Activated CD8-positive, alpha-beta memory T cell treated with anti-CD3 and anti-CD28 coated beads for 1 hour (primary cell): ENCODE measurements around the gene SNED1.

ENCODE experiments used
- DNase-seq, 2 donors: peaks; one replicate each; pipeline ENCODE4 v3.0.0-alpha.2; 2020; ENCODE audit warnings: low read depth in 1 of 2; ENCODE audit errors: extremely low read depth in 1 of 2

The SNED1 gene

GRCh38 chr2:241003830-241004564 lies 5.6 kb downstream of the SNED1 start:
- DNase-seq = no peak

GRCh38 chr2:241005569-241005968 lies 7.2 kb downstream of the SNED1 start:
- DNase-seq = no peak

- DNase-seq = no peak
These were observed 8.0 kb downstream of the SNED1 start for GRCh38 chr2:241006412-241006811.

DNA sequence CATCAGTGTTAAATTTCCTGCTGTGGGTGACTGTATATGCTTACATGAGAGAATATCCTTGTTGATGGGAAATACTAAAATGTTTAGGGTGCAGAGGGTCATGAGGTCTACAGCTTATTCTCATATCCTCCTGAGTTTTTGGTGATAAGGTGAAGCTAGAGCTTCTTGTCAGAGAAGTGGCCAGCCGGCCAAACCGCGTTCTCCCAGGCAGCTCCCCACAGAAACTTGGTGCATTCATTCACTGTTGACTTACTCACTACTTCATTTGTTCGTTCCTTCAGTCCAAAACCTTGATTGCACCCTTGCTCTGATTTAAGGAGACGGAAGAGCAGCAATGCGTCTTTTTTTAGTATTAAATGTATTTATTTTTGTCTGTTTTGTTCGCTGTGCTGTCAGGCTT lies 8.7 kb downstream of the SNED1 start:
- no peak for DNase-seq

DNA sequence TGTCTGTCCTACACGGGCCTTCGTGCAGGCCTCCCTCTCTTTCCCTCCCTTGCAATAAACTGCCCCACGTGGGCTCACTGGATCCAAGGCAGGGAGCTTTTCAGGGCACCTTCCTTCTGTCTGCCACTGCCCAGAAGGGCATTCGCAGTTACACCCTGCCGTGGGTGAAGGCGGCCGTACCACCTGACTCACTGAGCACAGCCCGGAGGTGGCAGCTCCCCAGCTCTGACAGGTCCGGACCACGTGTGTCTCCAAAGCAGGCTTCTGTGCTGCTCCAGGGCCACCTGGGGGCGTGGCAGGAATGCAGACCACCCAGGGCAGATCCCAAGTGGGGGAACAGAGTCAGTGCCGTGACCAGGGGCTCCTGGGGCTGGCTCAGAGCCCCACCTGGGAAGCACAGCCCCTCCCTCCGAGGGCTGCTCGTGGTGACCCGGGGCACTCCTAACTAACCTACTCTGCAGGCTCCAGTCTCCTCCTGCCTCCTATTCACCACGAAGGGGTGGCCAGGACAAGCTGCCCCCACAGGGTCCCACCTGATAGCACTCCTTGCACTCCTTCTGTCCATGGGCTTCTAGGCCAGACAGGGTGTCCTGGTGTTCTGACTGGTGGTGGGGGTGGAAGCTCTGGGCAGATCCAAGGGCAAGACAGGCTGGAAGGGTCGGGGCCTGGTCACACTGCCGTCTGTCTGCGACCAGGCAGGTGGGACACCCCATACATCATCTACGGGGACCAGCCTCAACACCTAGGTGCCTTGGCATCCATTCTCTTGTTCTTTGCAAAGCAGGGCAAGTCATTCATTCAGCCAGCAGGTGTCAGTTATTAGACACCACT lies 9.7 kb downstream of the SNED1 start:
- DNase-seq = no peak

DNA sequence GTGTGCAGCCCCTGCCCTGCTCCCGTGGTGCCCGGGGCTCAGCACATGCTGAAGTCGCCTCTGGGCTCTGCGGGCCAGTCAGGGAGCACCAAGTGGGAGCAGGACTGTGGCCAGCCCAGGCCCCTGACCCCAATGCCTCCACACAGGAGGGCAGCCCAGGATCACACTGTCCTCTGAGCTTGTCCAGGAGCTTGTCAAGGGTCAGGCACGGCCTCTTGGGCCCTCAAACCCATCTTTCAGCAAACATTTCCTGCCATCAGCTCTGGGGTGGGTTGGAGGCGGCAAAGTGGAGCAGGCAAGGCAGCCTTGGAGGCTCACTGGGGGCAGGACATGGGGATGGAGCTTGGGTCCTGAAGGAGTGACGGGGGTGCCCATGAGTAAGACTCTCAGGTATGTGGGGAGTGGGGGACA lies 10.3 kb downstream of the SNED1 start:
- no peak for DNase-seq

DNA sequence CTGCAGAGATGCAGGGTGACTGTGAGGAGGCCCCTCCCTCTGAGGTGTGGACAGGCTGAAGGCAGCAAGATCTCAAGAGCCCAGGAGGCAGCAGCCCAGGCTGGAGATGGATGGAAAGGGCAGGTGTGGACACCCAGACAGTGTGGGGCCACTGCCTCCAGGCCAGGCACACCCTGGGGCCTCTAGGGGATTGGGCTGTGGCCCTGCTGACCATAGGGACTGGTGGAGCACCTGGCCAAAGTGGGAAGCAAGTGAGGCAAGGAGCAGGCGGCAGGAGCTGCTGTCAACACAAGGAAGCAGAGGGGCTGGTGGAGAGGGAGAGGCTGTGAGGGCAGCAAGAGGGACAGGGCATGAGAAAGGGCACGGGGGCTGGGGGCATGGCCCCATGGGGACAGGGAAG lies 10.8 kb downstream of the SNED1 start:
- no peak for DNase-seq

DNA sequence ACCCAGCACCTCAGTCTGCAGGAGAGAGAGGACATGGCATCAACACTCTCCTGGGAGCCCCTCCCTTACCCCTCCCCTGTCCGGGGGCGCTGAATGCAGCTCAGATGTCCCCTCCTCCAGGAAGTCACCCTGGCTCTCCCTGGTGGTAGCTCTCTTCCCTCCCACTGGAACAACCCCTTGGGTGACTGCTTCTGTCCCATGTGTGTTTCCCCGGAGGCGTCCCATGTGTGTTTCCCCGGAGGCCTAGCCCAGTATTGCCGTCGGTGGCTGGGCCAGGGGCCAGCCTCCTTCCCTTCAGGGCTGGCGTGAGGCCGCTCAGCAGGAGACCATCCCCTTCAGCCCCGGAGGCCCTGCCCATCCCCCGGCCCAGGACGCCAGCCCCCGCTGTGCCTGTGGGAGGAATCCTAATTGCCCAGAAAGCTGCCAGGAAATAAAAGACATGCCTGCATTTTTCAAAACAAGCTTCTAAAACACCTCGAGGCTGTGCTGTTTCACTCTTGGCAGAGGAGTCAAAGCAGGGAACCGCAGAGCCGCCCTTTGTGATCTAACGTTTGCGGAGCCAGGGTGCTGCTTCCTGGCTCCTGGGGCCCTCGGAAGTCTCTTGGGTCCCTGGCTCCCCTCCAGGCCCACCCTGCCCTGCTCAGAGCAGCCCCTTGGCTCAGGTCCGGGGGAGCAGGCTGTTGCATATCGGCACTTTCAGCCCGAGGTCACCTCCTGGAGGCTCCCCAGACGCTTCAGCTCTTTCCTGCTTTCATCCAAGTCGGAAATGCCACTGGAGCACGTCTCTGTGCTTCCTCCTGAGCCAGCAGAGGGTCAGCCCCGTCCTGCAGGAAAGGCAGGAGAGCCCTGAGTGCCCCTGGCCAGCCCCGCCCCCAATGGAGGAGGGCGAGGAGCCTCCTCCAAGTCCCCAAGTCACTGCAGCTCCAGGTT lies 11.4 kb downstream of the SNED1 start:
- DNase-seq = no peak

DNA sequence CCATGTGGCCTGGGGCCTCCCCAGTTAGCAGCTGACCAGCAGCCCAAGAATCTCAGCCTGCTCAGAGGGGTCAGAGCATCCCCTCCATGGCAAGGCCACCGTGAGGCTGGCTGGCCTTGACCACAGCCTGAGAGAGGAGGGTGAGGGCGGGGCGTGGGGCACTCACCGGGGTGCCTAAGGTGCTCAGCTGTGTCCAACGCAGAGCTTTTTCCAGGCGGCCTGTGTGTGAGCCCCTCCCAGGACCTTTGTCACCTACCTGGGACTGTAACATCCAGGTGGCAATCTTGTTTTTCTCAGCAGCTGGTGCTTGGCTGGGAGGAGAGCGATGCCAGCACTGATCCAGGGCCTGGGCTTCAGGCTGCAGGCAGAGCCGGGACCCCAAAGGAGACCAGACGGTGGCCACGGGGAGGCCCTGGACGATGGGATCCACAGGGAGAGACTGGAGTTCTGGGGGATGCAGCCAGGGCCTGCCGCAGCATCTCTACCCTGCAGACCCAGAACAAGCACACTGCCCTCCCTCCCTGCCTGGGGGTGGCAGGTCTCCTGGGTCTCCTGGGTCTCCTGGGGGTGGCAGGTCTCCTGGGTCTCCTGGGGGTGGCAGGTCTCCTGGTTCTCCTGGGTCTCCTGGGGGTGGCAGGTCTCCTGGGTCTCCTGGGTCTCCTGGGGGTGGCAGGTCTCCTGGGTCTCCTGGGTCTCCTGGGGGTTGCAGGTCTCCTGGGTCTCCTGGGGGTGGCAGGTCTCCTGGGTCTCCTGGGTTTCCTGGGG lies 12.3 kb downstream of the SNED1 start:
- DNase-seq = no peak

- DNase-seq = no peak
These were observed 12.8 kb downstream of the SNED1 start for GRCh38 chr2:241011296-241011600.

DNA sequence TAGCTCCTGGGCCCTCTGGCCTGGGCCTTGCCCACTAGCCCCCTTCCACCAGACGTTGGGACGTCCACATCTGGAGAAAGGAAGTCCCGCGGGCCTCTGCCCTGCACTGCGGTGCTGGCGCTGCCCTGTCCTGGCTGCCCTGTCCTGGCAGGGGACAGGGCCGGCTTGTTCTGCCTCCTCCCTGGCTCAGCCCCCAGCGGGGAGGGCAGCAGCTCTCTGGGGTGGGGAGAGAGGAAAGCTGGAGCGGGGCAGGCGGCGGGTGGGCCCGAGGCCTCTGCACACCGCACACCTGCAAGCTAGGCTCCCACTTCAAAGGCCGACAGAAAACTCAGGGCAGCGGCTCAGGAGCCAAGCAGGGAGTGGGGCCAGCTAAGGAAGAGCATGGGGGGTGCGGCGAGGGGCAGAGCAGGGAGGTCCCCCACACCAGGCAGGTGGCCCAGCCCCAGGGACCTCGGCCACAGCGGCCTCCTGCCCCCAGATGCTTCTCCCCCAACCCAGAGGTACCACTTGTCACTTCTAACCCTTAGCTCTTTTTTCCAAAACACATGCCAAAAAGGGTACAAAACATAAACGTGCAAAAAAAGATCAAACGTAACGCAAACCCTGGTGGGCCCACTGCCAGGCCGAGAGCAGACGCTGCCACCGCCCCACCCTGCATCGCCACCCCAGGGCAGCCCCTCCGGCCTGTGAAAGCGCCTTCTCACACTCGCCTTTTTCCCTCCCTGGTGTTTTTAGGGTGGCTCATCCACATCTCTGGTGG lies 13.5 kb downstream of the SNED1 start:
- DNase-seq = peak in 1 of 2 donors; percentile 46

- DNase-seq = no peak
These were observed 15.8 kb downstream of the SNED1 start for GRCh38 chr2:241014224-241014623.

DNA sequence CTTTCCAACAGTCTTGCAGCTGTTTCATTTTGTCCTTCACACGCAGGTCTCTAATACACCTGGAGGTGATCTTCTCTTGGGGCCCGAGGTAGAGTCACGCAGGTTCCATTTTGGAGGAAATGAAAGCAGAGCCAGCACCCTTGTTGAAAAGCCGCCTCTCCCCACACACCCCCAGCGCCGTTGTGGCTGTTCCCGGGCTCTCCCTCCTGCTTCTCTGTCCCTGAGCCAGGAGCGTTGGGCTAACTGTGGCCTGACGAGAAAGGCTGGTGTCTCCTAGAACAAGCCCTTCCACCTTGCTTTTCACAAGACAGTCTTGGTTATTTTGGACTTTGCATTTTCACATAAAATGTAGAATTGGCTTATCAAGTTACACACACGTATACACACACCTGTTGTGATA lies 16.3 kb downstream of the SNED1 start:
- no peak for DNase-seq

- DNase-seq = no peak
These were observed 17.0 kb downstream of the SNED1 start for GRCh38 chr2:241015439-241015838.

DNA sequence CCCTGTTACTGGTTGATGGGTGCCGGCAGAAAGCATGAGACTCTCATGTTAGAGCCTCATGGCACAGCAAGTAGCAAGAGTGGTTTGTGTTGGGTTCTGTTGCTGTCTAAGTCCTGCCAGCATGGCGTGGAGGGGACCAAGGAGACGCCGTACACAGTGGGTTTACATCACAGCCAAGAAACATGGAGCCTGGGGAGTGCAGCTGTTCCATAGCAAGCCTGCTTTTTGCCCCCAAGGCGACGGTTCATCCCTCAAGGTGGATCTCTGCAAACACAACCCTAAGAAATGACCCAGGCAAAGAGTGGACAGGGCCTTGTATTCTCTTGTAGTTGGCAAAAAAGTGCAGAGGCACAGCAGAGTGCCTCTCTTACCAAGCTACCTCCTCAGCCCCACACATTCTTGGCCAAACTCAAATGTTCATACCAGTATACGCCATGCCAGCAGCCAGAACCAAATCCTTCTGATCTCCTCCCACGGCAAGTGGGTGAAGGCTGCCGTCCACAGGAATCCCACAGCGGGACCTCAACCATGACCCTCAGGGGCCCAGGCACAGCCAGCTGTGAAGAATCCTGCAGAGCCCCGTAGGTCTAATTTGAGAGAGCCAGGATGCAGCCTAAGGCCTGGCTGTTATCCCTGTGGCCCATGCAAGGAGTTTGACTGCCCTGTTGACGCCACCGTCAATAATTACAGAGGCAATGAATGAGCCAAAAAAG lies 19.0 kb downstream of the SNED1 start:
- no peak for DNase-seq

DNA sequence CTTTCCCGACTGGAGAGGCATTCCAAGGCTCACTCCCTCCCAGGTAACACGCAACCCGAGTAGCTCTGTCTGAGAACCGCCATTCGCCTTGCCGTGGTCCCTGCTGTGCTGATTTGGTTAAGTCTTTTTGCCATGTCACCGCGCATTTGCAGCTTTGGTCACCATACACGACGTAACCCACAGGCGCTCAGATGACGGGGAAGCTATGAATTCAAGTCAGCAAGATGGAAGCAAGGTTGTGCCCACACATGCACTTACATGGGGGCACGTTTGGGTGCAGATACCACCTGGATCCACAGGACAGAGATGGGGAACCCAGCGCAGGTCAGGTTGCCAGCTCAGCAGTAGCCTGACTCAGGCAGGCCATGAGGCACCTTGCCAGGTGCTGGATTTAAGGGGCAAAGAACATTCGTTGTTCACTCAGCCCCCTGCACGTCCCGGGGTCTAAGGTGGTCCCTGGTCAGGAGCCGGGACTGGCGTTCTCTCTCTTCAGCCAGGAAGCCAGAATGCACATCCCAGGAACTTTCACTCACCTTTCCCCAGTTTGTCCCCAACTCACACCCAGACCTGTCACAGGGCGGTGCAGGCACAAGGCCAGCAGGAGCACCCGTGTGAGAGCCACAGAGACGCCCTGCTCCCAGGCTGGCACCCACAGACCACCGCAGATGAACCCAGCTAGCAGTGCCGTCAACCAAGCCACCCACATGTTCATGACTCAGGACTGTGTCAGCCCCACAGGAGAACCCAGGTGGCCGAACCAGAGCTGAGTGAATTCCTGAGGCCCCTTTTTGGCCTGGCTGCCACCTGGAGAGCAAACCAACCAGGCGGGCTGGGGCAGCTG lies 19.9 kb downstream of the SNED1 start:
- no peak for DNase-seq

DNA sequence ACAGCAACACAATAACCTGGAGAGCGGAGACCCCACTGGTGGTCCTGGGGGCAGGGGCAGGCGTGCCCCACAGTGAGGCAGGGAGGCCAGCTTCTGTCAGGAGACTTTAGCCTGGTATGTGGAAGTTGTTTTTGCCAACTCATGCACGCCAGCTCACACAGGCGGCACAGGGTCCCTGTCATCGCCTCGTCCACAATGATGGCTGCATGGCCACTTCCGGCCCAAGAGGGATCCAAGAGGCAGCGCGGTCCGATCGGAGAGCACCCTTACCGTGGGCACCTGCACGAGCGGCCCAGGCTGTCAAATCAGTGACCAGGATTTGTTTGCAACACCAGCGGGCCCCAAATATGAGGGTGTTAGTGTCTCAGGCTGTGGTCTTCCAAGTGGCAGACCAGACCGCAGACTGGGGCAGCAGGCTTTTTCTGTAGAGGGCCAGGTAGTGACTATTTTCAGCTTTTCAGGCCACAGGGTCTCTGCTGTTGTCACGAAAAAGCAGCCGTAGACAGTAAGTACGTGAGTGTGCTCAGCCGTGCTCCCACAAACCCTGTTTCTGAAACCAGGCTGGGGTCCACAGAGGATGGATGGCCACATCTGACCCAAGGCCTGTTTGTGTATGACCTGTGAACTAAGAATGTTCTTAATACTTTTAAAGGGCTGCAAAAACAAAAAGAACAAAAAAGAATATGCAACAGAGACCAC lies 21.2 kb downstream of the SNED1 start:
- no peak for DNase-seq

DNA sequence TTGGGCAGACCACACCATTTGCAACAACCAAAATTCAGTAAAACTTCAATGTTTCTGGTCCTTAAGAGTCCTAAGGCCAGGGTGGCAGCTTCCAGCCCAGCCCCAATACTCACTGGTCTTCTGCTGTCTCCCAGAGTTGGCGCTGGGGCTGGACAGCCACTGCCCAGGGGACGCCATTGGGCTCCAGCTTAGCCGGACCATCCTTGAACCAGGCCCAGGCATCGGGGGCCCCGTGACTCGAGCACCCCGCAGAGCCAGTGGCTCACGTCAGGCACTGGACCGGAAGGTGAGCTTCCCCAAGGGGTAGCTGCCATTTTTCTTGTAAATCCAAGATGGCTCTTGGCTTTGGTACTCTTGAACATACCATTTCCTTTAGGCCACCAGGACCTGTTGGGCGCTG lies 21.8 kb downstream of the SNED1 start:
- no peak for DNase-seq
